ENCODE measurements around the gene SRPX. TPM values are rescaled to one million over a fixed set of nuclear protein-coding genes. Genes with fewer than 3 reads are reported as not detected.

Gene SRPX
- polyA plus RNA-seq, 1 of the 3 experiments (the other 2 are of a cell fraction), result 124 TPM

GRCh38 chrX:38206542-38206941 lies 14.1 kb downstream of the SRPX start:
- no peak for DNase-seq
- H3K4me1 ChIP-seq (ENCODE audit: control insufficient read depth in 1 of 2, insufficient read depth in 2 of 2, low read depth in 1 of 2, low read length in 1 of 2), result no peaks in the 10 kb centered on the region
- ChIA-PET POLR2A (no interaction called here), CTCF (interaction anchor here (1.0 to 1.2 kb wide), 2 partner anchors 14 to 31 kb away, joined by 3 read pairs; no protein-coding TSS in a partner anchor)
- H3K79me2 ChIP-seq (ENCODE audit: insufficient read depth), result peaks cover 3% of the 10 kb centered on the region; the same call in 1 of the 2 replicates
- no peaks in the 10 kb centered on the region for H3K9me3 ChIP-seq
- no peak overlapping the region for H3K9ac ChIP-seq
- no peaks in the 10 kb centered on the region for H3K36me3 ChIP-seq (replicated peaks in 1 of 2; ENCODE audit: control insufficient read depth in 1 of 2, insufficient read depth in 2 of 2, low read length in 1 of 2)
- TF ChIP-seq TEAD4 (IDR thresholded peaks at IDR 0.05; ENCODE audit: borderline replicate concordance, insufficient read depth), result no peak
- no peak for TF ChIP-seq RFX5 (IDR thresholded peaks at IDR 0.05; ENCODE audit: low read length)
- TF ChIP-seq FOXJ3 (CRISPR knock-in tag; IDR thresholded peaks at IDR 0.05), result no peak
- TF ChIP-seq CTCF (IDR thresholded peaks at IDR 0.05), result no peak
- TF ChIP-seq PBX3 (IDR thresholded peaks at IDR 0.05), result no peak
- TF ChIP-seq, protein P1, sequence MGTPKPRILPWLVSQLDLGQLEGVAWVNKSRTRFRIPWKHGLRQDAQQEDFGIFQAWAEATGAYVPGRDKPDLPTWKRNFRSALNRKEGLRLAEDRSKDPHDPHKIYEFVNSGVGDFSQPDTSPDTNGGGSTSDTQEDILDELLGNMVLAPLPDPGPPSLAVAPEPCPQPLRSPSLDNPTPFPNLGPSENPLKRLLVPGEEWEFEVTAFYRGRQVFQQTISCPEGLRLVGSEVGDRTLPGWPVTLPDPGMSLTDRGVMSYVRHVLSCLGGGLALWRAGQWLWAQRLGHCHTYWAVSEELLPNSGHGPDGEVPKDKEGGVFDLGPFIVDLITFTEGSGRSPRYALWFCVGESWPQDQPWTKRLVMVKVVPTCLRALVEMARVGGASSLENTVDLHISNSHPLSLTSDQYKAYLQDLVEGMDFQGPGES (IDR thresholded peaks at IDR 0.05; ENCODE audit: low read depth, low read length), result no peak
- no peak for TF ChIP-seq NFIC (IDR thresholded peaks at IDR 0.05; ENCODE audit: borderline replicate concordance)
- peak overlapping the region; percentile 64; the same call in 1 of the 2 replicates for H3K4me2 ChIP-seq
- no peaks in the 10 kb centered on the region for H3K27me3 ChIP-seq (ENCODE audit: insufficient read depth)
- no peaks in the 10 kb centered on the region for H4K20me1 ChIP-seq (ENCODE audit: insufficient read depth)
- no peak overlapping the region for H3K4me3 ChIP-seq (ENCODE audit: low read depth in 2 of 2, low read length in 1 of 2)
- peaks cover 6% of the 10 kb centered on the region for H3F3A ChIP-seq (replicated peaks; ENCODE audit: insufficient read depth)
- peak overlapping the region in 1 of 2 experiments; percentile 61; a peak in 2 of 4 replicates for H3K27ac ChIP-seq (ENCODE audit: low read depth in 2 of 2, low read length in 1 of 2)
- WGBS (ENCODE audit: low lambda C conversion rate), result 45% methylated on average over 3 of the region's 3 CpGs
- no peak overlapping the region; the same call in 1 of the 2 replicates for H2AFZ ChIP-seq (ENCODE audit: low read depth)
- H3K9me2 ChIP-seq, result no peaks in the 10 kb centered on the region

GRCh38 chrX:38206036-38206435 lies 14.6 kb downstream of the SRPX start:
- DNase-seq, result no peak
- 14% methylated on average over 5 of the region's 5 CpGs for WGBS (ENCODE audit: low lambda C conversion rate)
- Histone ChIP-seq H3K79me2 (ENCODE audit: insufficient read depth) (peaks cover 3% of the 10 kb centered on the region; the same call in 1 of the 2 replicates), H3K9me2 (no peaks in the 10 kb centered on the region), H3K36me3 (replicated peaks in 1 of 2; ENCODE audit: control insufficient read depth in 1 of 2, insufficient read depth in 2 of 2, low read length in 1 of 2) (no peaks in the 10 kb centered on the region), H3K4me2 (peak overlapping the region; percentile 64; the same call in 1 of the 2 replicates), H3K9ac (no peak overlapping the region), H2AFZ (ENCODE audit: low read depth) (no peak overlapping the region; the same call in 1 of the 2 replicates), H3K9me3 (no peaks in the 10 kb centered on the region), H4K20me1 (ENCODE audit: insufficient read depth) (no peaks in the 10 kb centered on the region), H3F3A (replicated peaks; ENCODE audit: insufficient read depth) (peaks cover 6% of the 10 kb centered on the region), H3K4me3 (ENCODE audit: low read depth in 2 of 2, low read length in 1 of 2) (no peak overlapping the region), H3K4me1 (ENCODE audit: control insufficient read depth in 1 of 2, insufficient read depth in 2 of 2, low read depth in 1 of 2, low read length in 1 of 2) (no peaks in the 10 kb centered on the region), H3K27ac (ENCODE audit: low read depth in 2 of 2, low read length in 1 of 2) (peak overlapping the region in 1 of 2 experiments; percentile 61; a peak in 1 of 4 replicates), H3K27me3 (ENCODE audit: insufficient read depth) (no peaks in the 10 kb centered on the region)
- CTCF ChIA-PET, result interaction anchor here (1.2 kb wide), 1 partner anchor 31 kb away, joined by 3 read pairs; no protein-coding TSS in a partner anchor
- POLR2A ChIA-PET, result no interaction called here
- no peak; the same call in 1 of the 2 replicates for TF ChIP-seq CTCF (IDR thresholded peaks at IDR 0.05)
- peak; percentile 40; the same call in 1 of the 2 replicates for TF ChIP-seq FOSL2 (IDR thresholded peaks at IDR 0.05; ENCODE audit: borderline replicate concordance, low read depth)
- TF ChIP-seq PBX3 (IDR thresholded peaks at IDR 0.05), result peak; percentile 34; the same call in 1 of the 2 replicates
